ENCODE measurements around the gene SUSD1.
A peak's percentile ranks its signal among the peaks of the same experiment; 100 is the strongest.

SUSD1 gene

GRCh38 chr9:112094948-112095681 is 80.0 kb downstream of the SUSD1 start:
- no peak overlapping the region for H3K18ac ChIP-seq (ENCODE audit: low read depth in 1 of 2, low read length in 2 of 2)
- H4K8ac ChIP-seq (ENCODE audit: low read length): peak overlapping the region; percentile 74
- H3K4ac ChIP-seq (ENCODE audit: low read depth in 1 of 2, low read length in 2 of 2): no peak overlapping the region
- no peaks in the 10 kb centered on the region for H3K27me3 ChIP-seq (ENCODE audit: control insufficient read depth in 1 of 2, insufficient read depth in 1 of 2, low read length in 2 of 2)
- no peak for DNase-seq
- peaks cover 5% of the 10 kb centered on the region for H3K4me1 ChIP-seq (ENCODE audit: control insufficient read depth, insufficient read depth, low read depth, low read length)
- no peak overlapping the region for H2AFZ ChIP-seq (ENCODE audit: low read depth, low read length)
- H2BK12ac ChIP-seq (ENCODE audit: low read length in 2 of 2): no peak overlapping the region
- no peak overlapping the region for H2BK5ac ChIP-seq (ENCODE audit: low read depth, low read length, poor library complexity, severe bottlenecking)
- H3K4me3 ChIP-seq (ENCODE audit: insufficient read depth in 1 of 2, low read depth in 1 of 2, low read length in 2 of 2): no peak overlapping the region
- H2AK5ac ChIP-seq (ENCODE audit: low read length, severe bottlenecking): no peak overlapping the region
- no peaks in the 10 kb centered on the region for H3K9me3 ChIP-seq (ENCODE audit: control insufficient read depth, low read length)
- no peak overlapping the region for H3K23ac ChIP-seq (ENCODE audit: low read length in 2 of 2)
- H3K79me1 ChIP-seq (replicated peaks; ENCODE audit: low read length, poor library complexity, severe bottlenecking): peaks cover 8% of the 10 kb centered on the region
- no peak overlapping the region for H3K27ac ChIP-seq (ENCODE audit: low read length, poor library complexity, severe bottlenecking)
- H3K9ac ChIP-seq (ENCODE audit: low read length): no peak overlapping the region
- no peak overlapping the region for H2BK120ac ChIP-seq (ENCODE audit: low read depth, low read length)
- no peak overlapping the region for H2BK15ac ChIP-seq (ENCODE audit: low read depth, poor library complexity, severe bottlenecking)
- H4K91ac ChIP-seq (ENCODE audit: low read length): no peak overlapping the region
- H3K36me3 ChIP-seq (ENCODE audit: control insufficient read depth in 1 of 2, insufficient read depth in 2 of 2, low read depth in 1 of 2, low read length in 2 of 2): peaks cover 0 to 8% of the 10 kb centered on the region in 2 experiments
- WGBS: 94% methylated on average over 9 of the region's 9 CpGs
- no peak overlapping the region for H3K14ac ChIP-seq (ENCODE audit: low read length in 2 of 2)
- no peak overlapping the region for H3K4me2 ChIP-seq (ENCODE audit: low read length, poor library complexity, severe bottlenecking)

GRCh38 chr9:112094241-112094640 is 80.9 kb downstream of the SUSD1 start:
- Histone ChIP-seq H3K23ac (ENCODE audit: low read length in 2 of 2) (no peak overlapping the region), H2AK5ac (ENCODE audit: low read length, severe bottlenecking) (no peak overlapping the region), H3K18ac (ENCODE audit: low read depth in 1 of 2, low read length in 2 of 2) (no peak overlapping the region), H3K4me3 (ENCODE audit: insufficient read depth in 1 of 2, low read depth in 1 of 2, low read length in 2 of 2) (no peak overlapping the region), H3K36me3 (ENCODE audit: control insufficient read depth in 1 of 2, insufficient read depth in 2 of 2, low read depth in 1 of 2, low read length in 2 of 2) (peaks cover 0 to 8% of the 10 kb centered on the region in 2 experiments), H3K79me1 (replicated peaks; ENCODE audit: low read length, poor library complexity, severe bottlenecking) (peaks cover 8% of the 10 kb centered on the region), H2BK120ac (ENCODE audit: low read depth, low read length) (no peak overlapping the region), H4K91ac (ENCODE audit: low read length) (no peak overlapping the region), H2BK5ac (ENCODE audit: low read depth, low read length, poor library complexity, severe bottlenecking) (no peak overlapping the region), H3K9me3 (ENCODE audit: control insufficient read depth, low read length) (no peaks in the 10 kb centered on the region), H3K9ac (ENCODE audit: low read length) (no peak overlapping the region), H2AFZ (ENCODE audit: low read depth, low read length) (no peak overlapping the region), H2BK15ac (ENCODE audit: low read depth, poor library complexity, severe bottlenecking) (no peak overlapping the region), H2BK12ac (ENCODE audit: low read length in 2 of 2) (no peak overlapping the region), H3K4ac (ENCODE audit: low read depth in 1 of 2, low read length in 2 of 2) (no peak overlapping the region), H3K27me3 (ENCODE audit: control insufficient read depth in 1 of 2, insufficient read depth in 1 of 2, low read length in 2 of 2) (no peaks in the 10 kb centered on the region), H3K27ac (ENCODE audit: low read length, poor library complexity, severe bottlenecking) (no peak overlapping the region), H4K8ac (ENCODE audit: low read length) (no peak overlapping the region), H3K4me2 (ENCODE audit: low read length, poor library complexity, severe bottlenecking) (no peak overlapping the region), H3K14ac (ENCODE audit: low read length in 2 of 2) (no peak overlapping the region), H3K4me1 (ENCODE audit: control insufficient read depth, insufficient read depth, low read depth, low read length) (peaks cover 5% of the 10 kb centered on the region)
- WGBS: 100% methylated on average over 1 of the region's 2 CpGs
- DNase-seq: no peak

GRCh38 chr9:112093870-112094216 is 81.3 kb downstream of the SUSD1 start:
- Histone ChIP-seq H3K9me3 (ENCODE audit: control insufficient read depth, low read length) (no peaks in the 10 kb centered on the region), H3K27me3 (ENCODE audit: control insufficient read depth in 1 of 2, insufficient read depth in 1 of 2, low read length in 2 of 2) (no peaks in the 10 kb centered on the region), H3K4ac (ENCODE audit: low read depth in 1 of 2, low read length in 2 of 2) (no peak overlapping the region), H2BK120ac (ENCODE audit: low read depth, low read length) (no peak overlapping the region), H3K9ac (ENCODE audit: low read length) (no peak overlapping the region), H4K91ac (ENCODE audit: low read length) (no peak overlapping the region), H3K14ac (ENCODE audit: low read length in 2 of 2) (no peak overlapping the region), H3K23ac (ENCODE audit: low read length in 2 of 2) (no peak overlapping the region), H3K4me2 (ENCODE audit: low read length, poor library complexity, severe bottlenecking) (no peak overlapping the region), H4K8ac (ENCODE audit: low read length) (no peak overlapping the region), H2BK12ac (ENCODE audit: low read length in 2 of 2) (no peak overlapping the region), H3K18ac (ENCODE audit: low read depth in 1 of 2, low read length in 2 of 2) (no peak overlapping the region), H3K4me3 (ENCODE audit: insufficient read depth in 1 of 2, low read depth in 1 of 2, low read length in 2 of 2) (no peak overlapping the region), H2BK5ac (ENCODE audit: low read depth, low read length, poor library complexity, severe bottlenecking) (no peak overlapping the region), H3K36me3 (ENCODE audit: control insufficient read depth in 1 of 2, insufficient read depth in 2 of 2, low read depth in 1 of 2, low read length in 2 of 2) (peaks cover 0 to 8% of the 10 kb centered on the region in 2 experiments), H2BK15ac (ENCODE audit: low read depth, poor library complexity, severe bottlenecking) (no peak overlapping the region), H3K4me1 (ENCODE audit: control insufficient read depth, insufficient read depth, low read depth, low read length) (peaks cover 5% of the 10 kb centered on the region), H3K27ac (ENCODE audit: low read length, poor library complexity, severe bottlenecking) (no peak overlapping the region), H3K79me1 (replicated peaks; ENCODE audit: low read length, poor library complexity, severe bottlenecking) (peaks cover 8% of the 10 kb centered on the region), H2AK5ac (ENCODE audit: low read length, severe bottlenecking) (no peak overlapping the region), H2AFZ (ENCODE audit: low read depth, low read length) (no peak overlapping the region)
- WGBS: 100% methylated on average over 2 of the region's 3 CpGs
- no peak for DNase-seq

DNA sequence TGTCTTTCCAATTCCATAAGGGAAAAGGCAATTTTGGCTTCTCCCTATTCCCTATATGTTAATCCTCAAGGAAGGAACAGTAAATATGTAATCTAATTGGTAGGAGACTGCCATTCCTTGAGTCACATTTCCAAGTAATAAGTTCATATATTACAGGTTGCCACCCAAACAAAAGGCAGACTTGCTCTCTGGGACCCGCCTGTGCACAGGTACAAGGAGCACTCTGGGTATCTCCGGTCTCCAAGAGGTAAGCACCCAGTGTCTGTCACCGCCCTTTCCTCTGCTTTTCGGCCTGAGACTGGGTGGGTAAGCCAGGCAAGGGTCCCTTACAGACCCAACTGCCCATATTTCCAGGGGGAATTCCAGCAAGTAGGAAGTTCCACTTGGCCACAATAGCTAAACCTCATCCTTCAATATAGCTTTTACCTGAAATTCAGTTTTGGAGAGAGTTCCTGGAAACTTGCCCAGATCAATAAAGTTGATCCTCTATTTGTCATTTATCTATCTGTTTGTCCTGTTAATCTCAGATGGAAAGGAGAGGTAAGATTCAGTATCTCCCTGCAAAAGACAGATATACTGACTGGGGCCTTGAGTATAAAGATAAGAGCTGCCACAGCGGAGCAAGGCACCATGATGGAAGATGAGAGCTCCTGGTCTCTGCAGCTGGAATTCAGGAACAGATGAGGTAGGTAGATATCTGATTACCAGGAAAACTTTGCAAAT is 81.8 kb downstream of the SUSD1 start:
- H3K14ac ChIP-seq (ENCODE audit: low read length in 2 of 2): no peak overlapping the region
- DNase-seq: no peak
- no peak overlapping the region for H2AK5ac ChIP-seq (ENCODE audit: low read length, severe bottlenecking)
- H3K36me3 ChIP-seq (ENCODE audit: control insufficient read depth in 1 of 2, insufficient read depth in 2 of 2, low read depth in 1 of 2, low read length in 2 of 2): peaks cover 0 to 12% of the 10 kb centered on the region in 2 experiments
- peaks cover 8% of the 10 kb centered on the region for H3K79me1 ChIP-seq (replicated peaks; ENCODE audit: low read length, poor library complexity, severe bottlenecking)
- peaks cover 5% of the 10 kb centered on the region for H3K4me1 ChIP-seq (ENCODE audit: control insufficient read depth, insufficient read depth, low read depth, low read length)
- H2AFZ ChIP-seq (ENCODE audit: low read depth, low read length): no peak overlapping the region
- H2BK15ac ChIP-seq (ENCODE audit: low read depth, poor library complexity, severe bottlenecking): no peak overlapping the region
- no peak overlapping the region for H3K27ac ChIP-seq (ENCODE audit: low read length, poor library complexity, severe bottlenecking)
- H4K91ac ChIP-seq (ENCODE audit: low read length): no peak overlapping the region
- H2BK120ac ChIP-seq (ENCODE audit: low read depth, low read length): no peak overlapping the region
- no peak overlapping the region for H4K8ac ChIP-seq (ENCODE audit: low read length)
- 98% methylated on average over 5 of the region's 5 CpGs for WGBS
- H2BK12ac ChIP-seq (ENCODE audit: low read length in 2 of 2): no peak overlapping the region
- H3K4ac ChIP-seq (ENCODE audit: low read depth in 1 of 2, low read length in 2 of 2): no peak overlapping the region
- H3K9ac ChIP-seq (ENCODE audit: low read length): no peak overlapping the region
- no peak overlapping the region for H3K4me3 ChIP-seq (ENCODE audit: insufficient read depth in 1 of 2, low read depth in 1 of 2, low read length in 2 of 2)
- H3K4me2 ChIP-seq (ENCODE audit: low read length, poor library complexity, severe bottlenecking): no peak overlapping the region
- H2BK5ac ChIP-seq (ENCODE audit: low read depth, low read length, poor library complexity, severe bottlenecking): no peak overlapping the region
- H3K18ac ChIP-seq (ENCODE audit: low read depth in 1 of 2, low read length in 2 of 2): no peak overlapping the region
- no peak overlapping the region for H3K23ac ChIP-seq (ENCODE audit: low read length in 2 of 2)
- H3K27me3 ChIP-seq (ENCODE audit: control insufficient read depth in 1 of 2, insufficient read depth in 1 of 2, low read length in 2 of 2): no peaks in the 10 kb centered on the region
- H3K9me3 ChIP-seq (ENCODE audit: control insufficient read depth, low read length): no peaks in the 10 kb centered on the region
